Ishikawa (cell line): ENCODE results near the gene TANC1.

Experiments
- CREB1 ChIP-seq: IDR thresholded peaks from 2 replicates; pipeline ENCODE4 v1.6.1; 2012; ENCODE audit warnings: low read depth
- EP300 ChIP-seq: IDR thresholded peaks from 2 replicates; pipeline ENCODE4 v1.6.1; 2012; ENCODE audit warnings: borderline replicate concordance
- REST ChIP-seq: IDR thresholded peaks from 2 replicates; pipeline ENCODE4 v1.6.1; 2012; ENCODE audit warnings: low read depth, mild to moderate bottlenecking
- YY1 ChIP-seq: IDR thresholded peaks from 2 replicates; pipeline ENCODE4 v1.6.1; 2012; ENCODE audit warnings: low read depth

GRCh38 chr2:158984604-158985135 lies 16.2 kb downstream of the TANC1 start:
- no peak for TF ChIP-seq REST
- no peak for TF ChIP-seq EP300
- TF ChIP-seq YY1: no peak
- TF ChIP-seq CREB1: no peak
